Measurements from ENCODE around the gene SOX2. TPM values are rescaled to one million over a fixed set of nuclear protein-coding genes. Genes with fewer than 3 reads are reported as not detected.

The SOX2 gene
- total and polyA plus RNA-seq, 2 of the 13 experiments (the other 11 are each of a cell fraction or from before 2014, with no cell fraction given) = not detected

- no peaks in the 10 kb centered on the region for H3K36me3 ChIP-seq (replicated peaks in 1 of 2; ENCODE audit: control insufficient read depth in 1 of 2, insufficient read depth in 2 of 2, low read length in 2 of 2)
- TF ChIP-seq POLR2AphosphoS2 (IDR thresholded peaks at IDR 0.05; ENCODE audit: low read depth, low read length) (no peak), ZNF550 (CRISPR knock-in tag; IDR thresholded peaks at IDR 0.05; ENCODE audit: borderline replicate concordance) (no peak), CREB1 (IDR thresholded peaks at IDR 0.05) (peak; percentile 75), CREB1 (CRISPR knock-in tag; IDR thresholded peaks at IDR 0.05) (no peak)
- POLR2A ChIA-PET = no interaction called here
- H3K27me3 ChIP-seq (ENCODE audit: control insufficient read depth in 1 of 2, insufficient read depth in 2 of 2, low read length in 2 of 2) = peaks cover 0 to 46% of the 10 kb centered on the region in 2 experiments; a peak in 3 of 5 replicates
- H2AFZ ChIP-seq (ENCODE audit: low read length) = no peak overlapping the region
- FAIRE-seq (no peak), ATAC-seq (no peak), DNase-seq (ENCODE audit: low spot score) (no peak)
- WGBS (ENCODE audit: low lambda C conversion rate) = 23% methylated on average over 13 of the region's 23 CpGs
- BruUV-seq (replicated peaks) = no TSS peak
- no peaks in the 10 kb centered on the region for H3K9me3 ChIP-seq (ENCODE audit: low read length)
- H3K27ac ChIP-seq (ENCODE audit: extremely low read length, insufficient read depth, low read length) = no peak overlapping the region
- H3K9ac ChIP-seq (ENCODE audit: insufficient read depth, low read depth, low read length) = no peak overlapping the region
- CTCF ChIA-PET (ENCODE audit: low intra/inter-chr PET ratio, low total read pairs) = no interaction called here
- in situ Hi-C loops (cut with HindIII; ENCODE audit: extremely low pct_ligation_motif_present, low pct_unique_long_range_greater_than_20kb) = loop anchor here (25.0 kb wide), 1 partner anchor 767 kb away; no protein-coding TSS in a partner anchor
- H3K4me2 ChIP-seq (ENCODE audit: low read depth, low read length) = no peak overlapping the region
- no peaks in the 10 kb centered on the region for H3K4me1 ChIP-seq (ENCODE audit: insufficient read depth, low read length)
- H3K79me2 ChIP-seq (ENCODE audit: insufficient read depth, low read length) = no peaks in the 10 kb centered on the region
- intact Hi-C loops (cut with micrococcal nuclease; ENCODE audit: unreplicated experiment) = no loop called here
- H4K20me1 ChIP-seq (ENCODE audit: insufficient read depth, low read length) = no peaks in the 10 kb centered on the region
- no peak overlapping the region for H3K4me3 ChIP-seq (replicated peaks in 1 of 3; ENCODE audit: insufficient read depth in 1 of 3, low read depth in 2 of 3, low read length in 3 of 3)
These were observed 8.4 kb downstream of the SOX2 start for GRCh38 chr3:181719991-181720680.

DNA sequence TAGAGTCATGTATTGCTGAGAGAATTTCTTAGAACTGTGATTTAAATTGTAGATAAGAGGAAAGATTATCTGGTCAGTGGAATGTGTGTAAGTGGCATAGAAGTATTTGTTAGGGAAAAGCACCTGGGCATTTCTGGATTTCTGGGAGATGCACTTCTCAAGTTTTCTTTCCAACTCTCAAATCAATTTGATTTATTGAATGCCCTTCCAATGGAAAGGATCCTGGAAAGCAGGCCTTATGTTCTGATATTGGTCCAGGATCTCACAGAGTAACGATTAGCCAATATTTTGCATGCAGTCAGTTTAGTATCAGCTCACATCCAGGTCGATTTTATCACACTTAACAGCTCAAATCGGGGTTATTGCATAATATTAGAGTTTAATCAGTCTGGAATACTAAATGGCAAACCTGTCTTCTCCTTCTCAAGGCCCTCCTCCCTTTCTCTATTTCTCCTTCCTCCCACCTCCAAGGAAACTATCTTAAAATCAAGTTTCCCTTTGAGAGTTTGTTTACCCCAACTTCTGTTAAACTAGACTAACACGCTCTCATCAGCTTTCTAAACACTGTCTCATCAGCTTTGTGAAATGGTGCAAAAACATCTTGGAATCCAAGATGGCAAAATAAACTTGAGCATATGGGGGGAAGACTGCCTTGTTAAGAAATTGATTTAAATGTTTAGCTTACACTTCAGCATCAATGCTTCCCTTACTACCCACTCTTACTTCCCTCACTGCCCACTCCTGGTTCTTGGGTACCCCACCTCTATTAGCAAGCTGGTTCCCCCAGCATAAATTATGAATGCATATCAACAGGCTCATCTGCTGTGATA, 9.5 kb downstream of the SOX2 start:
- no peak overlapping the region for H3K9ac ChIP-seq (ENCODE audit: insufficient read depth, low read depth, low read length)
- TF ChIP-seq SYNCRIP (IDR thresholded peaks at IDR 0.05; ENCODE audit: insufficient read depth, low read depth, low read length) (no peak), MXD4 (CRISPR knock-in tag; IDR thresholded peaks at IDR 0.05) (no peak)
- H3K27me3 ChIP-seq (ENCODE audit: control insufficient read depth in 1 of 2, insufficient read depth in 2 of 2, low read length in 2 of 2) = peaks cover 0 to 38% of the 10 kb centered on the region in 2 experiments; a peak in 3 of 5 replicates
- H3K4me2 ChIP-seq (ENCODE audit: low read depth, low read length) = no peak overlapping the region
- in situ Hi-C loops (cut with HindIII; ENCODE audit: extremely low pct_ligation_motif_present, low pct_unique_long_range_greater_than_20kb) (loop anchor here (25.0 kb wide), 1 partner anchor 766 kb away; no protein-coding TSS in a partner anchor), intact Hi-C loops (cut with micrococcal nuclease; ENCODE audit: unreplicated experiment) (no loop called here)
- H3K36me3 ChIP-seq (replicated peaks in 1 of 2; ENCODE audit: control insufficient read depth in 1 of 2, insufficient read depth in 2 of 2, low read length in 2 of 2) = no peaks in the 10 kb centered on the region
- DNase-seq (ENCODE audit: low spot score) (no peak), ATAC-seq (no peak), FAIRE-seq (no peak)
- BruUV-seq (replicated peaks) = no TSS peak
- CTCF ChIA-PET (ENCODE audit: low intra/inter-chr PET ratio, low total read pairs) = no interaction called here
- no peaks in the 10 kb centered on the region for H3K79me2 ChIP-seq (ENCODE audit: insufficient read depth, low read length)
- POLR2A ChIA-PET = no interaction called here
- H3K4me1 ChIP-seq (ENCODE audit: insufficient read depth, low read length) = no peaks in the 10 kb centered on the region
- WGBS (ENCODE audit: low lambda C conversion rate) = 9% methylated on average over 4 of the region's 4 CpGs
- no peak overlapping the region for H3K27ac ChIP-seq (ENCODE audit: extremely low read length, insufficient read depth, low read length)
- H3K4me3 ChIP-seq (replicated peaks in 1 of 3; ENCODE audit: insufficient read depth in 1 of 3, low read depth in 2 of 3, low read length in 3 of 3) = no peak overlapping the region
- no peaks in the 10 kb centered on the region for H3K9me3 ChIP-seq (ENCODE audit: low read length)
- H4K20me1 ChIP-seq (ENCODE audit: insufficient read depth, low read length) = no peaks in the 10 kb centered on the region
- no peak overlapping the region for H2AFZ ChIP-seq (ENCODE audit: low read length)
